NCI-H1048 (cell line): ENCODE results near the gene PLEKHN1.
"Not testable (repeated sequence)": the region's sequence is repeated elsewhere in the genome, so short reads cannot be mapped to it uniquely, and the experiment has no call there.

Experiments
- DNase-seq: peaks from one replicate; lab custom pipeline; 2025; lab: John Stamatoyannopoulos, UW

The PLEKHN1 gene

DNA sequence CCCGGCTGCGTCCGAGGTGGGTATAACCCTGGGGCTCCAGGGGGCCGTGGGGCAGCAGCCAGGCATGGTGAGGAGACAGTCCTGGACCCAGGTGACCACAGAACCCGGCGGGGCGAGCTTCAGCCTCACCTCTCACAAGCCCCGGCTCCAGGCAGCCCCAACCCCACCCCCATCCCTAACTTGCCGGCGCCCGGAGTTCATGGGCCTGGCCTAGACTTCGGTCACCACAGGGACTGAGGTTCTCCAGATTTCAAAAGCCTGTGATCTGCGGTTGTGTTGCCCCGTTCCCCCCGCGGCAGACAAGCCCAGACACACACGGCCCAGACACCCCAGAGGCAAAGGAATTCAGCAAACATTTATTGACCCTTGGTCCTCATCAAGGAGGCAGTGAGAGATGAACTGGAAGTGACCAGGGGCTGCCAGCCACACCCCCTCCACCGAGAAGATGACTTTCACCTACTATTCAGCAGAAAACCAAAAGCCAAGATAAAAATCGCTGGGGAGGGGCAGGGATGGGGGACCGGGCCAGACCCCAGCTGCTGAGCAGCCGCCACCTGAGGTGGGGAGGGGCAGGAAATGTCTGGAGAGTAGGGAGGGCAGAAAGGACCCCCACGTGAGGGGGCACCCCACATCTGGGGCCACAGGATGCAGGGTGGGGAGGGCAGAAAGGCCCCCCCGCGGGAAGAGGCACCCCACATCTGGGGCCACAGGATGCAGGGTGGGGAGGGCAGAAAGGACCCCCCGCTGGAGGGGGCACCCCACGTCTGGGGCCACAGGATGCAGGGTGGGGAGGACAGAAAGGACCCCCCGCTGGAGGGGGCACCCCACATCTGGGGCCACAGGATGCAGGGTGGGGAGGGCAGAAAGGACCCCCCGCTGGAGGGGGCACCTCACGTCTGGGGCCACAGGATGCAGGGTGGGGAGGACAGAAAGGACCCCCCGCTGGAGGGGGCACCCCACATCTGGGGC, 29.7 kb downstream of the PLEKHN1 start:
- DNase-seq = no peak

DNA sequence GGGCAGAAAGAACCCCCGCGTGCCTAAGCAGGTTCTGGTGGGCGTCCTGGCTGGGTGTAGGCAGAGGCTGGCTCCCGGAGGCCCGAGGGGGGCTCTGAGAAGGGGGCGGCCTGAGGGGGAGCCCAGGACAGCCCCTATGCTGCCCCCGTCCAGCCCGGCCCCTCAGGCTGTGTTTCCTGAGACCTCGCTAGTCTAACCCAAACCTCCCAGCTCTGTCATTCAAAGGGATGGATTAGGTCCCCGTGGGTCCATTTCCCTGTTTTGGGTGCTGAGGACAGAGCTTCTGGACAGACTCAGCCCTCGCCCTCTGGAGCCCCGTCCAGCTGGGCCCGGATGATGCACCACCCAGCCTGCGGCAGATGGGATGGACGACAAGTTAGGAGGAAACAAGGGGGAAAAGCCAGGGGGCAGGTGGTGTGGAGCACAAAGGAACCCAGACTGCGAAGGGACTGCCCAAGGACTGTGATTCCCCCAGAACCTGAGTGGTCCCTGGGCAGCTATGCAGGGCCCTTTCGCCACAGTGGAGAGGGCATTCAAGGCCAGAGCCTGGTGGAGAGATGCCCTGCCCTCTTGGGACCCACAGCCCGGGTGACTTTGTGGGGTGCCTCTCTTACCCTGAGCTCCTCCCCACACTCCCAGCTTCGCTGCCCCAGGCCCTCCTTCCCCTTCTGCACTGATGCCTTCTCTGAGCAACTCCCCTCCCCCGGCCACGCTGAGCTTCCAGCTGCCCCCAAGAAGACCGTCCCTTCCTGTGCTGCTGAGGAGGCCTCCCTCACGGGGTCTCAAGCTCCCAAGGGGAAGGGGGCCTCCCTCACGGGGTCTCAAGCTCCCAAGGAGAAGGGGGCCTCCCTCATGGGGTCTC, 30.8 kb downstream of the PLEKHN1 start:
- DNase-seq = no peak

DNA sequence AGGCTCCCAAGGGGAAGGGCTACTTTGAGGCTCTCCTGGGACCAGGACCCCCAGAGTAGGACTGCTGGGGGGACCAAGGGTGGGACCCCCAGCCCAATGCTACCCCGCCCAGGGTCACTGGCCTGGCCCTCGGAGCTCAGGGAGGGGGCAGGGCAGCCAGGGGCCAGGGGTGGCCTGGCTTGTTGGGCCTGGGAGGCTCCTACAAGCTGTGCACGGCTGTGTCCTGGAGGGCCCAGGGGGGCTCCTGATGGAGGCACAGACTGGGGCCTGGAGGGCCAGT, 31.4 kb downstream of the PLEKHN1 start:
- DNase-seq = no peak

DNA sequence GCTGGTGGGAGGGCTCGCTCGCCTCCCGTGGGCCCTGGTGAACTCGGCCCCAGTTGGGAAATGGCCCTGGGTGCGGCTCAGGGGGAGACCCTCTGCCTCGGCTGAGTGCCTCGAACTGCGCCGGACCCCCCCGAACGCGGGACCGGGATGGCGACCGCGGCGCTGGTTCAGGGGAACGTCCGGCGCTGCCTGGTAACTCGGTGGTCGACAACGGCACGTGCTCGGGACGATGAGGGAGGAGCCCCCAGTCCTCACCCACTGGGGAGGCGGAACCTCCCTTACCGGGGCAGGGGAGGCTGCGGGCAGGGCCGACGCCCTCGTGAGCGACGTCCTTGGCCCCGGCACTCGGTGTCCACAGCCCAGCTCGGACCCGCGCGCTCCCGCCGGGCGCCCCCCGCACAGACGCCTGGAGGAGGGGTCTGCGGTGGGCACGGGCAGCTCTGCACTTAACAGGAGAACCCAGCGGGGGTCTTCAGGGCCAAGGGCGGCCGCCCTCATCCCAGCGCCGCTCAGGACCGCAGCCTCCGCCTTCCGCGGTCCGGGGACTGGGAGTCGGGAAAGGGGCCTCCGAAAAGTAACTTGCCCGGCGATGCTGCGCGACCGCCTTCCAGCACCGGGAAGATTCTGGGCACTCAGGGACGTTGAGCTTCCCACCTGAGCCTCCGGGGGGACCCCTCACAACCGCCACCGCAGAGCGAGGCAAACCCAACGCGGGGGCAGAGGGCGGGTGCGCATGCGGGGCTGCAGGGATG, 31.9 kb downstream of the PLEKHN1 start:
- no peak for DNase-seq

DNA sequence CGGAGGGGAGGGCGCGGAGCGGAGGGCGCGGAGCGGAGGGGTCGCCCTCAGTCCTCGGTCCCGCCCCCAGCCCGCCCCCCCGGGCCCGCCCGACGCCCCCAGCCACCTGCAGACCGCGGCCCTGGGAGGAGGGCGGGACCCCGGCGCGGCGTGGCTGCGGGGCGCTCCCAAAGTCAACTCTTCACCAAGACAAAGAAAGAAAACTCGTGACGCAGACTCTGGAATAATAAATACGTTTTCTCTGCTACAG, 32.4 kb downstream of the PLEKHN1 start:
- no peak for DNase-seq

DNA sequence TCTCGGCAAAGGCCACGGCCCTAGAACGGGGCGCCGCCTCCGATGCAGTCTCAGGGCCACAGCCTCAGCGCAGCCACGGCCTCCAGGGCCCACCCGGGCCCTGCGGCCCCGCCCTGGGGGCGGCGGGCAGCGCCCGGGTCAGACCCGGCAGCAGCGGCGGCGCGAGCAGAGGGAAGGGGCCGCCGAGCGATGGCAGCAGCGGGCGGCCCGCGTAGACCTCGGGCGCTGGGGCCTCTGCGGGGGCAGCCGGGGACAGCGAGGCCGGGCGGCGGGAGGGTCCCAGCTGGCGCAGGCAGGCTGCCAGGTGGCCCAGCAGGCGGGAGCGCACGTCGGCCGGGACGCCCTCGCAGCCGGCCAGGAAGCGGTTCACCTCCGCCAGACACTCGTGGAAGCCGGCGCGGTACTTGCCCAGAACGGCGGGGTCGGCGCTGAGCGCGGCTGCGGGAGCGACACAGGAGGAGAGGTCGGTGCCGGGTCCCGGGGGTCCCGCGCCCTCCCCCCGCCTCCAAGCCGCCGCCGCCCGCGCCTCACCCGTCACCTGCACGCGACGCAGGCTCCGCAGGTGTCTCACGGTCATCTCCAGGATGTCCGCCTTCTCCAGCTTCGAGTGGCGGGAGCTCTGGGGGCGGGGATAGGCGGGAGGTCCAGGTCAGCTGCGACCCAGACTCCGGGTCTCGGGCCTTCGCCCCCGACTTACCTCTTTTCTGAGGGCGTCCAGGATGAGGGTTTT, 32.9 kb downstream of the PLEKHN1 start:
- DNase-seq = no peak

DNA sequence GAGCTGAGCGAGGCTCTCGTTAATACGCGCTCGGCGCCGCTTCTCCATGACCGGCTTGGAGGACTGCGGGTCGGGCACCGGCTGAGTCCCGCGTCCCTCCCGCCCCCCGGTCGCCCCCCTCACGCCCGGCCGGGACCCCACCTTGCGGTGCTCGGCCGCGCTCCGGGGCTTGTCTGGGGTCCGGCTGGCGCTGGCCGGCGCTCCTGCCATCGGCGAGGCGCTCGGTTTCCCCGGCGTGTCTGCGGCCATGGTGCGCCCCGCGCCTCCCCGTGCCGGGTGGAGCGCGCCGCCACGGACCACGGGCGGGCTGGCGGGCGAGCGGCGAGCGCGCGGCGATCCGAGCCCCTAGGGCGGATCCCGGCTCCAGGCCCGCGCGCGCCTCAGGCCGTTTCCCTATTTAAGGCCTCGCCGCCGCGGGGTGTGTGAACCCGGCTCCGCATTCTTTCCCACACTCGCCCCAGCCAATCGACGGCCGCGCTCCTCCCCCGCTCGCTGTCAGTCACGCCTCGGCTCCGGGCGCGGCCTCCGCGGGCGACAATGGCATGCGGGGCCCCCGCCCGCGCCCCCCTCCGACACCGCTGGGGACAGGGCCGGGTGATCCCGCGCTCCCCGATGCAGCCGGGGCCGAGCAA, 33.6 kb downstream of the PLEKHN1 start, which contains the start of gene HES4:
Gene HES4 (minus strand): TSS at position 373 of the 632 bp plus-strand sequence. CDS start 124 bp downstream, at position 249.
- DNase-seq = peak; percentile 73

DNA sequence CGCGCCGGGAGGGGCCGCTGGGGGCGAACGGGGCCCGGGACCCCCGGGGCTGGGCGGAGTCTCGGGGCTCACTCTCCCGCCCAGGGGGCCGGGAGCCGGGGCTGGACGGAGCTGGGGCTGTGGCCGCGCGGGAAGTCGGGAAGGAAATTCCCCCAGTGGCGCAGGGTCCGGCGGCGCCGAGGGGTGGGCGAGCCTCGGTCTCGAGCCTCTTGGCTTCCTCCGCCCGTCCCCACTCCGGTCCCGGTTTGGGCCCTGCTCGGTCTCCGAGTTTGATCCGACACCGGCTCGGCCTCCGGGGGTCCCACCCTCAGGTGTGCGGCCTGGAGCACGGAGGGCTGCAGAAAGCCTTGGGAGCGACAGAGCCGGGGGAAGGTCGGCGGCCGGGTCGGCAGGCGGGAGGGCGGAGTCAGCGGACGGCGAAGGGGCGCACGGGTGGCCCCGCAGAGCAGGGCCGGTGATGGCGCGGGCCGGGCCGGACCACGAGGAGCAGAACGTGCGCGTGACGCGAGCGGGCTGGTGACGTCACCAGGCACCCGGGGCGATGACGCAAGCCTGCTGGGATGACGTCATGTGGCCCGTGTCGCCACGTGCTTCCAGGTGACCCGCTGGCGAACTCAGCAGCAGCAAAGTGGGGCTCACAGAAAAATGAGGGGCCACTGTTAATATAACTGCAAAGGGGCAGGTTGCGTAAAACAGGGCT, 34.2 kb downstream of the PLEKHN1 start:
- peak; percentile 73 for DNase-seq

DNA sequence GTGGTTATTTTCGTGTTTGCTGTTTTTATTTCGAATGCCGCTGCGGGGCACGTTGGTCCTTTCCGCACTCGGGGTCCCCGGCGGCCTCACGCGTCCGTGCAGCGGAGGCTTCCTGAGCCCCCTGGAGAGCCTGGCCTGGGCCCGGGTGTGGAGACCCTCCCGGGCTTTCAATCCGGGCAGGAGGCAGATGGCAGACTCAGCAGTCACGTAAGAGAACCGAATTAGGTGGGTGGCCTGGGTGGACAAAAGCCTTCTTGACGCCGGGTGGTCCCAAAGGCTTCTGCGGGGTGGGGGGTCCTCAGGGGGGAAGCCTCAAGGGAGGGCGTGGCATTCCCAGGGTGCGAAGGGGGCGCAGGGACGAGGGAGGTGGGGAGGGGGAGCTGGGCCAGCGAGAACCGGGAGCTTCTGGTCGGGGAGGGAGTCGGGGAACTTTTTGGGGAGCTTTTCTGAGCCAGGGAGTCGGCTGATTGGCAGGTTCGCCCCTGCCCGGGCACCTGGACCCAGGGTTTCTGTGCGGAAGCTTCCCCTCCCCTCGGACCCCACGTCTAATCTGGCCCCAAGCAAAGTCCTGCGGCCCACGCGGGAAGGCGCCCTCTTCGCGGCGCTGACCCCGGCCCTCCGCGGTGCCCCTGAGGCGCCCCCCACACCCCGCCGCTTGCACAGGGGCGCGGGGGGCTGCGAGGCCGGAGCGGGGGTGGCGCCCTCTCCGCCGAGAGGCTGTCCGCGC, 34.9 kb downstream of the PLEKHN1 start:
- no peak for DNase-seq

DNA sequence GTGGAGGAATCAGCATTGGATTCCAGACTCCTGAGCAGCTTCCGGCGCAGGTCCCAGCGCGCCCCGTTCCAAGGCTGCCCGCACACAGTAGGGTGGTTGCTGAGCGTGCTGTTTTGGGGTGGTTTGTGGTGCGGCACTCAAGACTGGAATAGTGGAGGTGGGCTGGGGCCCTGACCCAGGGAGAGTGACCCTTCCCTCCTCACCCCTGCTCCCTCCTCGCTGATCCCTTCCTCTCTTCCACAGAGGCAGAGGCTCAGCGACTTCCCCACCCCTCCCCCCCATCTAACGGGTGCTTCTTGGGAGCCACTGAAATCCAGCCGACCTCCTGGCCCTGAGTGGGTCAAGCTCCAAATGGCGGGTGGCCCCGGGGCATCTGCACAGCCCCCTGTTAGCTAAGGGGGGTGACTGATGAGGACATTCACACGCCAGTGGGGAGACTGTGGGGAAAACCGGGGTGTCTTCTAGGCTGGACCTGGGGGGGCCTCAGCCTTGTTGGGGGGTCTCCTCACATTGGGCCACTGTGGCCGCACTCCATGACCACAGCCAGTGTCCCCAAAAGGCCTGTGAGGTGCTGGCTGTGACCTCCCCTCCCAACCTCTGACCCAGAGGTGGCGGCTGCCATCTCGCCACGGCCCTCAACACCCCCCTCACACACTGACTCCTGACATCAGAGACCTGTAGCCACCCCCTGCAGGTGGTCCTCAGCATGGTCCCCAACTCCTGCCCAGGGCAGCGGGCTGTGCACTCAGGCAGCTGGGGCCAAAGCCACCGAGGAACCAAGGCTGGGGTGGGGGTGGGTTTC, 37.5 kb downstream of the PLEKHN1 start:
- DNase-seq = no peak

DNA sequence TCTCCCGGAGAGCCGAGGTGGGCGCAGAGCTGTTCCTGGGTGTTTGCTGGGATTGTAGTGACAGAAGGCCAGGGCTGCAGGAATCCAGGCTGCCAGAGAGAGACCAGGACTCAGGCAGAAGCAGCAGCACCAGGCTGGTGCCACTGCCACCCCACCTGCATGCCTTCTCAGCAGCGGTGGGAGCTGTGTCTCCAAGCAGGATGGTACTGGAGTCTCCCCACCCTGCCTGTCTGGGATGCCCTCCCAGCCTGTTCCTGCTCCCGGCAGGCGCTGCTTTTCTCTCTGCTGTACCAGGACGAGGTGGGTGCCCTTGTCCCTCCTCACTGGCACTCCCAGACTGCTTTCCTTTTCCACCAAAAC, 38.1 kb downstream of the PLEKHN1 start:
- DNase-seq = no peak

DNA sequence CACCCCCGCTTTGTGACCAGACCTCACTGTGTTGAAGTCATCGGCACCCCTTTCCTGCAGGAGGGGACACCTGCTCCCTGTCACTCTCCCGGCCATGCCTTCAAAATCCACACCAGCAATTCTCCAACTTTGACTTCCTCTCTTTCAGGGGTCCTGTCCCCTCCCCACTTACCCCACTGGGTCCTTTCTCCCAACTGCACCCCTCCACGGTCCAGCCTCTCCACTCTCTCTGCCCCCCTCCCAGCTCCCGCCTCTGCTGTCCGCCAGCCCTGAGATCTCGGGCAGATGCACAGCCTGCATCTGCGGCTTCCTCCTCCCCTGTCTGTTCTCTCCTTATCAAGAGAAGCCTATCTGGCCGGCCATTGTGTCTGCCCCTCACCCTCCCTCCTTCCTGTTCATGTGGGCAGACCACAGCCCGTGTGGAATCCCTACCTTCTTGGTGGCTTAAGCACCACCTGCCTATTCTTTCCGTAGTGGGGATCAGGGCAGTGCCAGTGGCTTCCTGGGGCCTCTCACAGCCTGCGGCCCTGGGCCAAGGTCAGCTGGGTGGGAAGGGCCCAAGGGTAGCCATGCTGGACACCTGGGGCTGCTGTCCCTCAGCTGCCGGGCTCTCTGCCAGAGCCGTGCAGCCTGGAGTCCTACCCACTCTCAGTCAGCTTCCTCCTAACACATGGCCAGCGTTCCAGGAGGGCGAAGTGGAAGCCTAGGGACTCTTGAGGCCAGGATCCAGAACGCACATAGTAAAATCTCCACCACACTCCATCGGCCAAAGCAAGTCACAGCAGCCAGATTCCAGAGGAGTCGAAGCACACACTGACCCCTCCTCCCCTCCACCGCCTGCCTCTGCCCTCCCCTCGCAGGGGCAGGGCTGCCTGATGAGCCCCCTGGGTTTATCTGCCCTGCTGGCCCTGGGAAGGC, 38.8 kb downstream of the PLEKHN1 start:
- DNase-seq = no peak

DNA sequence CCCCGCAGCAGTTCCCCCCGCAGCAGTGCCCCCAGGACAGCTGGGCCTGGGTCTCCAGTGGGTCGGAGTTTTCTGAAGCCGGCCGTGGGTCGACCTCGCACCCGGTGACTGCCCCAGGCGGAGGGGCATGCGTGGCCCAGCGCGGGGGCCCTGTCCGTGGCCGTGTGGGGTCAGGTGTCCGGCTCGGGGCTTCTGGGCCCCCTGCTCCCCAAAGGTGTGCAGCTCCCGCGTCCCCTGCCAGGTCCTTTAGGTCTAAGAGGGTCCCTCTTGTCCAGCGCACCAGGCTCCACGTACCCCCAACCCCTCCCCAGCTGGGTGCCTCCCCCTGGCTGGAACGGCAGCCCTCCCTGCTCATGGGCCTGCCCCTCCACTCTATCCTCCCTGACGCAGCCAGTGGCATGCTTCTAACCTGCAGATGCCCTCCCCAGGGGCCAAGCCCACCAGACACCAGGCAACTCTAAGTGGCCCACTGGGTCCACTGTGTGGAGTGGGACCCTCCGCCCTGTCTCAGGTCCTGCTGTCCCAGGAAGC, 39.6 kb downstream of the PLEKHN1 start:
- no peak for DNase-seq

DNA sequence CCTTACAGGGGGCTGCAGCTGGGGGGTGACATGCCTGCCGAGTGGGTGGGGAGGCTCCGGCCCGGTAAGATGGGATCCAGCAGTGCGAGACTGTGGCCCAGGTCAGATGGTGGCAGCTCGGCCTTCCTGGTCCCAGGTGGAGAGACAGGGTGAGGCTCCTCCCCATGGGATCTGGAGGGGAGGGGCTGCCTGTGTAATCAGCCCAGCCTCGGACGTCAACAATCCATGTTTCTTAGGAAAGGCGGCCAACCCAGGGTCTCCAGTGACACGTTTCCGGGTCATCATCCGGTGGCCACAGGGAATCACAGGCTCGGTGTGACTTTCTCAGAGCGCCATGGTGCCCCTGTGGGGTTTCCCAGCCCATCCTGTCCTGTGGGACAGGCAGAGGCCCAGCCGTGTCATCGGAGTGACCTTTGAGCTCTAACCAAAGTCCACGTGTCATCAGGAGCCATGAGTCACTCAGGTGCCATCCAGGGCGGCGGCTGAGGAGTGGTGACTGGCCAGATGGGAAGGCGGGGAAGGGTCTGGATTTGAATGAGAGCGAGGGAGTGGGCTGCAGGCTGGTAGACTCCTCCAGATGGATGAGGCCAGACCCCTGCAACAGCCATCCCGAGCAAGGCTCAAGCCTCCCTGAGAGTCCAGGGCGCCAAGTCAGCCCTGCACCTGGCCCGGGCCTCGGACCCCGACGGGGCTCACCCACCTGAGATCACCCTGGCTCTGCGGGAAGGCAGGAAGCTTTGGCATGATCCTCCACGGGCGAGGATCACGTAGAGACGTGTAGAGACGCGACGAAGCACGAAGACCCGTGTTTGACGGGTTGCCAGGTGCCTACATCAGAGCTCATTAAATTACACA, 40.2 kb downstream of the PLEKHN1 start:
- DNase-seq = no peak

DNA sequence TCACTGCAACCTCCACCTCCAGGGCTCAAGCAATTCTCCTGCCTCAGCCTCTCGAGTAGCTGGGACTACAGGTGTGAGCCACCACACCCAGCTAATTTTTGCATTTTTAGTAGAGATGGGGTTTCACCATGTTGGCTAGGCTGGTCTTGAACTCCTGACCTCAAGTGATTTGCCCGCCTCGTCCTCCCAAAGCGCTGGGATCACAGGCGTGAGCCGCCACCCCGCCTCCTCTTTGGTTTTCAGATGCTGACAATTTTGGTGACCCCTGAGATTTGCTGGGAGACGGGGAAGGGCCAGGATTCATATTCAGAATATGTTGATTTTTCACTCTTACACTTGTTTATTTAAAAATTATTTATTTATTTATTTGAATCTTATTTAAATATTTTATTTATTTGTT, 43.8 kb downstream of the PLEKHN1 start:
- not testable (repeated sequence) for DNase-seq

DNA sequence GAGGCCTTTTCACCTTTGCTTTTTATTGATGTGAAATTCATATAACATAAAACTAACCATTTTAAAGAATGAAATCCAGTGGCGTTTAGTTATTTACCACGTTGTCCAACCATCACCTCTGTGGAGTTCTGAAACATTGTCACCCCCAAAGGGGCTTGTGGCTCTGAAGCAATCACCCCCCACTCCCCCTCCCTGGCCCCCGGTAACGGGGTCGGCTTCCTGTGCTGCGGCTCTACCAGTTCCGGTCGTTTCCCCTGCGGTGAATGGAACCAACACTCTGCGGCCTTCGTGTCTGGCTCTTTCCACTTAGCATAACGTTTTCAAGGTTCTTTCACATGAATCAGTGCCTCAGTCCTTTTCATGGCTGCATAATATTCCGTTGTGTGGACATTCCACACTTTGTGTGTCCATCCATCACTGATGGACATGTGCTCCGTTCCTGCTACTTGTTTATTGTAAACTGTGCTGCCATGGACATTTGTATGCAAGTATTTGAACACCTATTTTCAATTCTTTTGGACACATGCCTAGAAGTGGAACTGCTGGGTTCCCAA, 45.2 kb downstream of the PLEKHN1 start:
- DNase-seq = no peak

DNA sequence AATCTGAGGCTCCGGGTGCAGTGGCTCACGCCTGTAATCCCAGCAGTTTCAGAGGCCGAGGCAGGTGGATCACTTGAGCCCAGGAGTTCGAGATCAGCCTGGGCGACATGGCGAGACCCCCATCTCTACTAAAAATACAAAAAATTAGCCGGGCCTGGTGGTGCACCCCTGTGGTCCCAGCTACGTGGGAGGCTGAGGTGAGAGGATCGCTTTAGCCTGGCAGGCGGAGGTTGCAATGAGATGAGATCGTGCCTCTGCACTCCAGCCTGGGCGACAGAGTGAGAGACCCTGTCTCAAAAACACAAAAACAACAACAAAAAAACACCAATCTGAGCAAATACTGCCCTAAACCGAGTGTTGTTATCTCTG, 46.4 kb downstream of the PLEKHN1 start:
- not testable (repeated sequence) for DNase-seq
